ENCODE results near the gene DNAI4.
"Not testable (repeated sequence)": the region's sequence is repeated elsewhere in the genome, so short reads cannot be mapped to it uniquely, and the experiment has no call there.

DNAI4 gene

GRCh38 chr1:66924756-66925557 lies at the start of gene DNAI4, which contains the start of gene MIER1:
Gene DNAI4, minus strand, starts transcription at chr1:66924856. Its CDS starts 25 bp downstream, at chr1:66924831.
Gene MIER1, plus strand, starts transcription at chr1:66924990. Its CDS starts 39 bp downstream, at chr1:66925029.
- H3K4me3 ChIP-seq (ENCODE audit: insufficient read length, low read depth) = peak within 1 kb of the TSS; percentile 88
- peaks cover 6% of the 10 kb centered on the region; the same call in 1 of the 2 replicates for H3K9me3 ChIP-seq (ENCODE audit: insufficient read depth, low read length)
- peak; percentile 99 for DNase-seq (ENCODE audit: low read depth, low spot score)
- peak within 1 kb of the TSS; percentile 91 for H3K9ac ChIP-seq (ENCODE audit: insufficient read length, low read depth)
- peak; percentile 31 for TF ChIP-seq YY1 (IDR thresholded peaks at IDR 0.05; ENCODE audit: insufficient read depth, insufficient read length)
- no peak for TF ChIP-seq SUZ12 (IDR thresholded peaks at IDR 0.05; ENCODE audit: extremely low read depth, insufficient read depth, insufficient read length)
- no peak for TF ChIP-seq ZNF274 (IDR thresholded peaks at IDR 0.05; ENCODE audit: low read depth, low read length)
- H3K4me1 ChIP-seq (ENCODE audit: insufficient read depth, insufficient read length) = no peaks in the 10 kb centered on the region
- H3K27me3 ChIP-seq (ENCODE audit: insufficient read depth, insufficient read length) = no peaks in the 10 kb centered on the region
- H3K36me3 ChIP-seq (ENCODE audit: insufficient read depth, insufficient read length, low read length) = peaks cover 16% of the 10 kb centered on the region

GRCh38 chr1:66968574-66968973 lies 43.9 kb upstream of the DNAI4 start:
- no peak for TF ChIP-seq YY1 (IDR thresholded peaks at IDR 0.05; ENCODE audit: insufficient read depth, insufficient read length)
- no peak for TF ChIP-seq SUZ12 (IDR thresholded peaks at IDR 0.05; ENCODE audit: extremely low read depth, insufficient read depth, insufficient read length)
- no peak for TF ChIP-seq ZNF274 (IDR thresholded peaks at IDR 0.05; ENCODE audit: low read depth, low read length)
- H3K27me3 ChIP-seq (ENCODE audit: insufficient read depth, insufficient read length) = no peaks in the 10 kb centered on the region
- no peaks in the 10 kb centered on the region for H3K4me1 ChIP-seq (ENCODE audit: insufficient read depth, insufficient read length)
- H3K4me3 ChIP-seq (ENCODE audit: insufficient read length, low read depth) = no peak overlapping the region
- no peak for DNase-seq (ENCODE audit: low read depth, low spot score)
- H3K9ac ChIP-seq (ENCODE audit: insufficient read length, low read depth) = no peak overlapping the region
- peaks cover 69% of the 10 kb centered on the region for H3K36me3 ChIP-seq (ENCODE audit: insufficient read depth, insufficient read length, low read length)
- no peaks in the 10 kb centered on the region for H3K9me3 ChIP-seq (ENCODE audit: insufficient read depth, low read length)

DNA sequence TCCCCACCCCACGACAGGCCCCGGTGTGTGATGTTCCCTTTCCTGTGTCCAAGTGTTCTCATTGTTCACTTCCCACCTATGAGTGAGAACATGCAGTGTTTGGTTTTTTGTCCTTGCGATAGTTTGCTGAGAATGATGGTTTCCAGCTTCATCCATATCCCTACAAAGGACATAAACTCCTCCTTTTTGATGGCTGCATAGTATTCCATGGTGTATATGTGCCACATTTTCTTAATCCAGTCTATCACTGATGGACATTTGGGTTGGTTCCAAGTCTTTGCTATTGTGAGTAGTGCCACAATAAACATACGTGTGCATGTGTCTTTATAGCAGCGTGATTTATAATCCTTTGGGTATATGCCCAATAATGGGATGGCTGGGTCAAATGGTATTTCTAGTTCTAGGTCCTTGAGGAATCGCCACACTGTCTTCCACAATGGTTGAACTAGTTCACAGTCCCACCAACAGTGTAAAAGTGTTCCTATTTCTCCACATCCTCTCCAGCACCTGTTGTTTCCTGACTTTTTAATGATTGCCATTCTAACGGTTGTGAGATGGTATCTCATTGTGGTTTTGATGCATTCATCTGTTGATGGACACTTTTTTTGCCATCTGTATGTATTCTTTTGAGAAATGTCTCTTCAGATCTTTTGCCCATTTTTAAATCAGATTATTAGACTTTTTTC lies 41.7 kb upstream of the DNAI4 start:
- not testable (repeated sequence) for H3K4me1 ChIP-seq (ENCODE audit: insufficient read depth, insufficient read length); H3K9me3 ChIP-seq (ENCODE audit: insufficient read depth, low read length); DNase-seq (ENCODE audit: low read depth, low spot score); H3K9ac ChIP-seq (ENCODE audit: insufficient read length, low read depth); H3K4me3 ChIP-seq (ENCODE audit: insufficient read length, low read depth); H3K27me3 ChIP-seq (ENCODE audit: insufficient read depth, insufficient read length)
- H3K36me3 ChIP-seq (ENCODE audit: insufficient read depth, insufficient read length, low read length) = peaks cover 69% of the 10 kb centered on the region

- Histone ChIP-seq H3K36me3 (ENCODE audit: insufficient read depth, insufficient read length, low read length) (peaks cover 84% of the 10 kb centered on the region), H3K4me1 (ENCODE audit: insufficient read depth, insufficient read length) (no peaks in the 10 kb centered on the region), H3K9me3 (ENCODE audit: insufficient read depth, low read length) (no peaks in the 10 kb centered on the region), H3K27me3 (ENCODE audit: insufficient read depth, insufficient read length) (no peaks in the 10 kb centered on the region), H3K9ac (ENCODE audit: insufficient read length, low read depth) (no peak overlapping the region), H3K4me3 (ENCODE audit: insufficient read length, low read depth) (no peak overlapping the region)
- DNase-seq (ENCODE audit: low read depth, low spot score) = no peak
- TF ChIP-seq ZNF274 (IDR thresholded peaks at IDR 0.05; ENCODE audit: low read depth, low read length) = no peak
- TF ChIP-seq YY1 (IDR thresholded peaks at IDR 0.05; ENCODE audit: insufficient read depth, insufficient read length) = no peak
- TF ChIP-seq SUZ12 (IDR thresholded peaks at IDR 0.05; ENCODE audit: extremely low read depth, insufficient read depth, insufficient read length) = no peak
These were observed 33.3 kb upstream of the DNAI4 start for GRCh38 chr1:66957938-66958337.

GRCh38 chr1:66954208-66954607 lies 29.6 kb upstream of the DNAI4 start:
- no peak overlapping the region for H3K9ac ChIP-seq (ENCODE audit: insufficient read length, low read depth)
- H3K36me3 ChIP-seq (ENCODE audit: insufficient read depth, insufficient read length, low read length) = peaks cover 70% of the 10 kb centered on the region
- TF ChIP-seq SUZ12 (IDR thresholded peaks at IDR 0.05; ENCODE audit: extremely low read depth, insufficient read depth, insufficient read length) (no peak), YY1 (IDR thresholded peaks at IDR 0.05; ENCODE audit: insufficient read depth, insufficient read length) (no peak), ZNF274 (IDR thresholded peaks at IDR 0.05; ENCODE audit: low read depth, low read length) (no peak)
- H3K4me3 ChIP-seq (ENCODE audit: insufficient read length, low read depth) = no peak overlapping the region
- no peaks in the 10 kb centered on the region for H3K9me3 ChIP-seq (ENCODE audit: insufficient read depth, low read length)
- no peaks in the 10 kb centered on the region for H3K4me1 ChIP-seq (ENCODE audit: insufficient read depth, insufficient read length)
- DNase-seq (ENCODE audit: low read depth, low spot score) = no peak
- no peaks in the 10 kb centered on the region for H3K27me3 ChIP-seq (ENCODE audit: insufficient read depth, insufficient read length)

GRCh38 chr1:66951513-66951912 lies 26.9 kb upstream of the DNAI4 start:
- TF ChIP-seq ZNF274 (IDR thresholded peaks at IDR 0.05; ENCODE audit: low read depth, low read length) (no peak), SUZ12 (IDR thresholded peaks at IDR 0.05; ENCODE audit: extremely low read depth, insufficient read depth, insufficient read length) (no peak), YY1 (IDR thresholded peaks at IDR 0.05; ENCODE audit: insufficient read depth, insufficient read length) (no peak)
- Histone ChIP-seq H3K9ac (ENCODE audit: insufficient read length, low read depth) (no peak overlapping the region), H3K4me1 (ENCODE audit: insufficient read depth, insufficient read length) (no peaks in the 10 kb centered on the region), H3K4me3 (ENCODE audit: insufficient read length, low read depth) (no peak overlapping the region), H3K36me3 (ENCODE audit: insufficient read depth, insufficient read length, low read length) (peaks cover 74% of the 10 kb centered on the region), H3K27me3 (ENCODE audit: insufficient read depth, insufficient read length) (no peaks in the 10 kb centered on the region), H3K9me3 (ENCODE audit: insufficient read depth, low read length) (no peaks in the 10 kb centered on the region)
- DNase-seq (ENCODE audit: low read depth, low spot score) = no peak

- H3K4me3 ChIP-seq (ENCODE audit: insufficient read length, low read depth) = no peak overlapping the region
- no peaks in the 10 kb centered on the region for H3K4me1 ChIP-seq (ENCODE audit: insufficient read depth, insufficient read length)
- no peaks in the 10 kb centered on the region for H3K27me3 ChIP-seq (ENCODE audit: insufficient read depth, insufficient read length)
- no peaks in the 10 kb centered on the region for H3K9me3 ChIP-seq (ENCODE audit: insufficient read depth, low read length)
- H3K9ac ChIP-seq (ENCODE audit: insufficient read length, low read depth) = no peak overlapping the region
- no peak for TF ChIP-seq SUZ12 (IDR thresholded peaks at IDR 0.05; ENCODE audit: extremely low read depth, insufficient read depth, insufficient read length)
- H3K36me3 ChIP-seq (ENCODE audit: insufficient read depth, insufficient read length, low read length) = peaks cover 56% of the 10 kb centered on the region
- no peak for DNase-seq (ENCODE audit: low read depth, low spot score)
These were observed 22.6 kb upstream of the DNAI4 start for GRCh38 chr1:66947267-66947666.

Data from NT2/D1 (cell line).